ENCODE measurements around the gene CCDC170.
A peak's percentile ranks its signal among the peaks of the same experiment; 100 is the strongest.
"Not testable (repeated sequence)": the region's sequence is repeated elsewhere in the genome, so short reads cannot be mapped to it uniquely, and the experiment has no call there.

The CCDC170 gene

GRCh38 chr6:151494936-151495320 lies 1.1 kb downstream of the CCDC170 start:
- no peak for DNase-seq

GRCh38 chr6:151495380-151495779 lies 1.6 kb downstream of the CCDC170 start:
- DNase-seq: no peak

GRCh38 chr6:151497905-151498304 lies 4.1 kb downstream of the CCDC170 start:
- peak; percentile 93 to 95 for DNase-seq

GRCh38 chr6:151498327-151498726 lies 4.5 kb downstream of the CCDC170 start:
- peak; percentile 98 to 99 for DNase-seq

- DNase-seq: peak; percentile 50 to 52
Measured at GRCh38 chr6:151499551-151499950, 5.7 kb downstream of the CCDC170 start.

- DNase-seq: no peak
Measured at GRCh38 chr6:151501511-151502136, 7.8 kb downstream of the CCDC170 start.

GRCh38 chr6:151502499-151502898 lies 8.7 kb downstream of the CCDC170 start:
- DNase-seq: no peak

GRCh38 chr6:151506761-151507160 lies 12.9 kb downstream of the CCDC170 start:
- DNase-seq: no peak

- no peak for DNase-seq
Measured at GRCh38 chr6:151509048-151509447, 15.2 kb downstream of the CCDC170 start.

GRCh38 chr6:151512481-151512880 lies 18.7 kb downstream of the CCDC170 start:
- DNase-seq: peak; percentile 86

- DNase-seq: peak in 1 of 2 experiments; percentile 17
Measured at GRCh38 chr6:151514000-151514730, 20.3 kb downstream of the CCDC170 start.

- DNase-seq: not testable (repeated sequence)
Measured at GRCh38 chr6:151518992-151519391, 25.2 kb downstream of the CCDC170 start.

- no peak for DNase-seq
Measured at GRCh38 chr6:151523034-151523433, 29.2 kb downstream of the CCDC170 start.

GRCh38 chr6:151524059-151524458 lies 30.2 kb downstream of the CCDC170 start:
- DNase-seq: no peak

GRCh38 chr6:151534576-151534975 lies 40.8 kb downstream of the CCDC170 start:
- DNase-seq: no peak

GRCh38 chr6:151535476-151536187 lies 41.8 kb downstream of the CCDC170 start:
- DNase-seq: no peak

- DNase-seq: no peak
Measured at GRCh38 chr6:151536188-151536479, 42.3 kb downstream of the CCDC170 start.

GRCh38 chr6:151537556-151537955 lies 43.7 kb downstream of the CCDC170 start:
- DNase-seq: no peak

- no peak for DNase-seq
Measured at GRCh38 chr6:151539506-151540268, 45.9 kb downstream of the CCDC170 start.

GRCh38 chr6:151544453-151544852 lies 50.6 kb downstream of the CCDC170 start:
- no peak for DNase-seq

GRCh38 chr6:151544884-151545283 lies 51.1 kb downstream of the CCDC170 start:
- not testable (repeated sequence) for DNase-seq

- DNase-seq: no peak
Measured at GRCh38 chr6:151546941-151547659, 53.3 kb downstream of the CCDC170 start.

- no peak for DNase-seq
Measured at GRCh38 chr6:151548201-151548600, 54.4 kb downstream of the CCDC170 start.

All from AML-193 (cell line).